H9 (cell line): ENCODE data around the gene ACTBL2. TPM values are rescaled to one million over a fixed set of nuclear protein-coding genes. Genes with fewer than 3 reads are reported as not detected.

Experiments
- DNase-seq: peaks from one replicate; pipeline ENCODE4 v3.0.0-alpha.2; 2017
- H2AFZ ChIP-seq: one replicate; pipeline ENCODE4 v1.6.1; 2013; ENCODE audit warnings: mild to moderate bottlenecking, low read length, control low read depth, moderate library complexity
- H2AK5ac ChIP-seq: 2 replicates; pipeline ENCODE4 v1.6.1; 2013; ENCODE audit warnings: low read length, control low read depth, mixed read lengths; ENCODE audit not compliant: insufficient read length
- H2BK120ac ChIP-seq: one replicate; pipeline ENCODE4 v1.6.1; 2013; ENCODE audit warnings: low read depth, mild to moderate bottlenecking, low read length, control low read depth, inconsistent platforms; ENCODE audit not compliant: poor library complexity, severe bottlenecking
- H2BK12ac ChIP-seq: 2 replicates; pipeline ENCODE4 v1.6.1; 2013; ENCODE audit warnings: low read length, control low read depth, mixed read lengths, low read depth; ENCODE audit not compliant: insufficient read length
- H2BK15ac ChIP-seq: 2 replicates; pipeline ENCODE4 v1.6.1; 2013; ENCODE audit warnings: low read depth, low read length, control low read depth
- H2BK20ac ChIP-seq: one replicate; pipeline ENCODE4 v1.6.1; 2013; ENCODE audit warnings: low read depth, mild to moderate bottlenecking, low read length, control low read depth, inconsistent platforms; ENCODE audit not compliant: poor library complexity, severe bottlenecking
- H2BK5ac ChIP-seq: 2 replicates; pipeline ENCODE4 v1.6.1; 2013; ENCODE audit warnings: low read length, control low read depth, mixed read lengths; ENCODE audit not compliant: insufficient read length
- H3K14ac ChIP-seq: 2 replicates; pipeline ENCODE4 v1.6.1; 2013; ENCODE audit warnings: low read length, control low read depth; ENCODE audit not compliant: insufficient read depth
- H3K18ac ChIP-seq: 2 replicates; pipeline ENCODE4 v1.6.1; 2013; ENCODE audit warnings: low read depth, mild to moderate bottlenecking, mixed read lengths, low read length, control low read depth; ENCODE audit not compliant: insufficient read length
- H3K23ac ChIP-seq: 2 replicates; pipeline ENCODE4 v1.6.1; 2013; ENCODE audit warnings: low read length, control low read depth, mixed read lengths, low read depth; ENCODE audit not compliant: insufficient read length
- H3K23me2 ChIP-seq: 2 replicates; pipeline ENCODE4 v1.6.1; 2013; ENCODE audit warnings: low read depth, mild to moderate bottlenecking, mixed read lengths, low read length, control low read depth; ENCODE audit not compliant: insufficient read length, poor library complexity, severe bottlenecking
- H3K27ac ChIP-seq: 2 replicates; pipeline ENCODE4 v1.5.1; 2013; ENCODE audit warnings: low read length, control low read depth, mixed read lengths, low read depth; ENCODE audit not compliant: insufficient read length
- H3K27me3 ChIP-seq: 2 replicates; pipeline ENCODE4 v1.6.1; 2013; ENCODE audit warnings: low read length, control low read depth, inconsistent platforms; ENCODE audit not compliant: insufficient read depth
- H3K4ac ChIP-seq: 2 replicates; pipeline ENCODE4 v1.6.1; 2013; ENCODE audit warnings: low read depth, mild to moderate bottlenecking, control low read depth, inconsistent platforms, low read length, moderate library complexity
- H3K4me1 ChIP-seq: 2 replicates; pipeline ENCODE4 v1.6.1; 2013; ENCODE audit warnings: low read length, control low read depth, inconsistent platforms; ENCODE audit not compliant: insufficient read depth
- H3K4me2 ChIP-seq: 2 replicates; pipeline ENCODE4 v1.6.1; 2013; ENCODE audit warnings: low read length, control low read depth, mixed read lengths; ENCODE audit not compliant: insufficient read length, insufficient read depth
- H3K56ac ChIP-seq: 2 replicates; pipeline ENCODE4 v1.6.1; 2013; ENCODE audit warnings: low read depth, mild to moderate bottlenecking, mixed read lengths, low read length, control low read depth; ENCODE audit not compliant: insufficient read length
- H3K79me1 ChIP-seq: 2 replicates; pipeline ENCODE4 v1.6.1; 2013; ENCODE audit warnings: low read depth, mild to moderate bottlenecking, moderate library complexity, low read length, control low read depth, inconsistent platforms; ENCODE audit not compliant: insufficient read depth, poor library complexity, severe bottlenecking
- H3K79me2 ChIP-seq: 2 replicates; pipeline ENCODE4 v1.6.1; 2013; ENCODE audit warnings: low read length, control low read depth, inconsistent platforms; ENCODE audit not compliant: insufficient read depth
- H3K9ac ChIP-seq: 2 replicates; pipeline ENCODE4 v1.6.1; 2013; ENCODE audit warnings: low read length, control low read depth, mixed read lengths; ENCODE audit not compliant: insufficient read length; ENCODE audit errors: extremely low read depth
- H3K9me3 ChIP-seq: one replicate; pipeline ENCODE4 v1.6.1; 2013; ENCODE audit warnings: low read depth, low read length, inconsistent platforms; ENCODE audit not compliant: control insufficient read depth
- H3T11ph ChIP-seq: one replicate; pipeline ENCODE4 v1.6.1; 2013; ENCODE audit warnings: mild to moderate bottlenecking, low read length, control low read depth, inconsistent platforms
- H4K20me1 ChIP-seq: one replicate; pipeline ENCODE4 v1.6.1; 2013; ENCODE audit not compliant: control insufficient read depth, insufficient read length, insufficient read depth
- H4K5ac ChIP-seq: 2 replicates; pipeline ENCODE4 v1.6.1; 2013; ENCODE audit warnings: low read depth, mild to moderate bottlenecking, mixed read lengths, low read length, control low read depth; ENCODE audit not compliant: insufficient read length
- H4K8ac ChIP-seq: replicated peaks from 2 replicates; pipeline ENCODE4 v1.6.1; 2013; ENCODE audit warnings: low read length, control low read depth, mixed read lengths, low read depth; ENCODE audit not compliant: insufficient read length
- H4K91ac ChIP-seq: 2 replicates; pipeline ENCODE4 v1.6.1; 2013; ENCODE audit warnings: low read depth, mild to moderate bottlenecking, moderate library complexity, mixed read lengths, low read length, control low read depth; ENCODE audit not compliant: insufficient read length
- H3K27ac Mint-ChIP-seq, 3 experiments: 2 replicates in 2 of 3; 3 replicates in 1 of 3; pipeline ENCODE4 v1.8.0; 2020 to 2021; ENCODE audit warnings: mixed read lengths in 3 of 3, mild to moderate bottlenecking in 1 of 3, moderate library complexity in 1 of 3
- H3K27me3 Mint-ChIP-seq: 2 replicates; pipeline ENCODE4 v1.8.0; 2021; ENCODE audit warnings: low read depth, mild to moderate bottlenecking, moderate library complexity, mixed read lengths
- H3K36me3 Mint-ChIP-seq, 3 experiments: 2 replicates in 2 of 3; 3 replicates in 1 of 3; pipeline ENCODE4 v1.8.0; 2020 to 2021; ENCODE audit warnings: low read depth in 3 of 3, mixed read lengths in 3 of 3; ENCODE audit not compliant: insufficient read depth in 1 of 3
- H3K4me1 Mint-ChIP-seq, 2 experiments: 2 replicates each; pipeline ENCODE4 v1.8.0; 2020; ENCODE audit warnings: mixed read lengths in 2 of 2
- H3K4me3 Mint-ChIP-seq, 2 experiments: 2 replicates in 1 of 2; 3 replicates in 1 of 2; pipeline ENCODE4 v1.8.0; 2020 to 2021; ENCODE audit warnings: mild to moderate bottlenecking in 2 of 2, mixed read lengths in 2 of 2, moderate library complexity in 1 of 2
- H3K9me3 Mint-ChIP-seq, 2 experiments: 2 replicates in 1 of 2; 3 replicates in 1 of 2; pipeline ENCODE4 v1.8.0; 2020; ENCODE audit warnings: mild to moderate bottlenecking in 2 of 2, mixed read lengths in 2 of 2, moderate library complexity in 1 of 2
- WGBS: extraction: QIAGEN DNeasy Blood & Tissue Kit; methylation state at CpG from one replicate; pipeline ENCODE4 v1.1.7; 2013; ENCODE audit warnings: missing lambda C conversion rate, low lambda C conversion rate, mixed read lengths; ENCODE audit not compliant: insufficient read length; ENCODE audit errors: extremely low coverage; 5-methylcytosine and 5-hydroxymethylcytosine counted together
- total RNA-seq: library from RNA; stranded (reverse); gene quantifications from 2 replicates; pipeline ENCODE4 v1.2.1, GENCODE V29; 2021
- TF ChIP-seq, protein P1 (sequence below): fragments of 200-600 bp; sonication (generic); conservative IDR thresholded peaks from 3 replicates; pipeline ENCODE4 v1.8.0; 2021; ENCODE audit warnings: antibody characterized with exemption, mild to moderate bottlenecking

The ACTBL2 gene
- total RNA-seq, 1 experiment from 2014 or later: not detected

GRCh38 chr5:57517250-57517649, 34.6 kb upstream of the ACTBL2 start:
- Mint-ChIP-seq H3K4me1 (no peaks in the 10 kb centered on the region), H3K27me3 (peaks cover 1% of the 10 kb centered on the region; the same call in 1 of the 2 replicates), H3K4me3 (no peak overlapping the region), H3K27ac (no peak overlapping the region), H3K36me3 (peaks cover 8 to 23% (median 19%) of the 10 kb centered on the region in 3 experiments), H3K9me3 (peaks cover 22 to 37% of the 10 kb centered on the region in 2 experiments)
- DNase-seq: no peak
- no CpG with 5 or more reads among the region's 1 CpG for WGBS
- Histone ChIP-seq H3K4ac (no peak overlapping the region), H3K79me2 (no peaks in the 10 kb centered on the region), H3T11ph (no peak overlapping the region), H3K18ac (no peak overlapping the region), H2BK12ac (no peak overlapping the region), H3K23me2 (no peaks in the 10 kb centered on the region), H3K4me1 (no peaks in the 10 kb centered on the region), H2BK20ac (no peak overlapping the region), H3K23ac (no peak overlapping the region), H3K9me3 (no peaks in the 10 kb centered on the region), H3K4me2 (no peak overlapping the region), H4K91ac (no peak overlapping the region), H2BK15ac (no peak overlapping the region), H3K27me3 (no peaks in the 10 kb centered on the region), H2AFZ (no peak overlapping the region), H3K27ac (no peak overlapping the region), H2AK5ac (no peak overlapping the region), H4K20me1 (no peaks in the 10 kb centered on the region), H4K5ac (no peak overlapping the region), H2BK5ac (no peak overlapping the region), H3K79me1 (no peaks in the 10 kb centered on the region), H3K56ac (no peak overlapping the region), H2BK120ac (no peak overlapping the region), H3K9ac (no peak overlapping the region), H3K14ac (no peak overlapping the region), H4K8ac (no peak overlapping the region)
- TF ChIP-seq, protein P1, sequence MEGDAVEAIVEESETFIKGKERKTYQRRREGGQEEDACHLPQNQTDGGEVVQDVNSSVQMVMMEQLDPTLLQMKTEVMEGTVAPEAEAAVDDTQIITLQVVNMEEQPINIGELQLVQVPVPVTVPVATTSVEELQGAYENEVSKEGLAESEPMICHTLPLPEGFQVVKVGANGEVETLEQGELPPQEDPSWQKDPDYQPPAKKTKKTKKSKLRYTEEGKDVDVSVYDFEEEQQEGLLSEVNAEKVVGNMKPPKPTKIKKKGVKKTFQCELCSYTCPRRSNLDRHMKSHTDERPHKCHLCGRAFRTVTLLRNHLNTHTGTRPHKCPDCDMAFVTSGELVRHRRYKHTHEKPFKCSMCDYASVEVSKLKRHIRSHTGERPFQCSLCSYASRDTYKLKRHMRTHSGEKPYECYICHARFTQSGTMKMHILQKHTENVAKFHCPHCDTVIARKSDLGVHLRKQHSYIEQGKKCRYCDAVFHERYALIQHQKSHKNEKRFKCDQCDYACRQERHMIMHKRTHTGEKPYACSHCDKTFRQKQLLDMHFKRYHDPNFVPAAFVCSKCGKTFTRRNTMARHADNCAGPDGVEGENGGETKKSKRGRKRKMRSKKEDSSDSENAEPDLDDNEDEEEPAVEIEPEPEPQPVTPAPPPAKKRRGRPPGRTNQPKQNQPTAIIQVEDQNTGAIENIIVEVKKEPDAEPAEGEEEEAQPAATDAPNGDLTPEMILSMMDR: no peak
